Measurements from ENCODE around the gene BTBD18. TPM values are rescaled to one million over a fixed set of nuclear protein-coding genes. Genes with fewer than 3 reads are reported as not detected.
A peak's percentile ranks its signal among the peaks of the same experiment; 100 is the strongest.

Gene BTBD18
- total RNA-seq, 4 donors from 2014 or later = not detected

DNA sequence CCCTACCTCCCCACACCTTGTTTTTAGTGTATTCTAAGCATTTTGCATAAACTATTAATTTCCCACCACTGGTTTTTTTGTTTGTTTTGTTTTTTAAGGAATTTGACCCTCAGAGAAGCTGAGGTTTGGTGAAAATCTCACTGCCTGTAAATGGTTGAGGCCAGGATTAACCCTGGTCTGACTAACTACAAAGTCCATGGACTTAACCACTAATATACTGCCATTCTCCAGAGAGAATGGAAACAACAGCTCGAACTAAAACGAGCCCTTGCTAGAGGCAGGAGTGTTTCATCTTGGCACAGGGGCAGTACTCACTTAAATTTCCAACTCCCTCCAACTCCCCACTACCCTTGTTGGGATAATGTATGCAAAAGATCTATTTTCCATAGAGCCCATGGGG lies 12.9 kb upstream of the BTBD18 start:
- Histone ChIP-seq H3K27ac (peak overlapping the region; percentile 90 to 97 (median 93)), H3K4me1 (peaks cover 47 to 50% of the 10 kb centered on the region in 2 donors), H3K9me3 (no peaks in the 10 kb centered on the region), H3K27me3 (no peaks in the 10 kb centered on the region), H3K36me3 (no peaks in the 10 kb centered on the region), H3K4me3 (peak overlapping the region; percentile 66 to 83 (median 78))
- intact Hi-C loops (cut with DNase I; ENCODE audit: low total_unique reads) = no loop called here
- DNase-seq (no peak), ATAC-seq (no peak)
- in situ Hi-C loops (cut with MboI; ENCODE audit: low sequenced_read_pairs in 4 of 4) = loop anchor here in 1 of 4 donors (25.0 kb wide), 1 partner anchor 427 kb away; the partner anchor contains the start of genes P2RX3 and SSRP1
- no peak for TF ChIP-seq POLR2A (IDR thresholded peaks at IDR 0.05)
- TF ChIP-seq, protein P1, sequence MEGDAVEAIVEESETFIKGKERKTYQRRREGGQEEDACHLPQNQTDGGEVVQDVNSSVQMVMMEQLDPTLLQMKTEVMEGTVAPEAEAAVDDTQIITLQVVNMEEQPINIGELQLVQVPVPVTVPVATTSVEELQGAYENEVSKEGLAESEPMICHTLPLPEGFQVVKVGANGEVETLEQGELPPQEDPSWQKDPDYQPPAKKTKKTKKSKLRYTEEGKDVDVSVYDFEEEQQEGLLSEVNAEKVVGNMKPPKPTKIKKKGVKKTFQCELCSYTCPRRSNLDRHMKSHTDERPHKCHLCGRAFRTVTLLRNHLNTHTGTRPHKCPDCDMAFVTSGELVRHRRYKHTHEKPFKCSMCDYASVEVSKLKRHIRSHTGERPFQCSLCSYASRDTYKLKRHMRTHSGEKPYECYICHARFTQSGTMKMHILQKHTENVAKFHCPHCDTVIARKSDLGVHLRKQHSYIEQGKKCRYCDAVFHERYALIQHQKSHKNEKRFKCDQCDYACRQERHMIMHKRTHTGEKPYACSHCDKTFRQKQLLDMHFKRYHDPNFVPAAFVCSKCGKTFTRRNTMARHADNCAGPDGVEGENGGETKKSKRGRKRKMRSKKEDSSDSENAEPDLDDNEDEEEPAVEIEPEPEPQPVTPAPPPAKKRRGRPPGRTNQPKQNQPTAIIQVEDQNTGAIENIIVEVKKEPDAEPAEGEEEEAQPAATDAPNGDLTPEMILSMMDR (IDR thresholded peaks at IDR 0.05 in 4 of 5, conservative IDR thresholded peaks at IDR 0.05 in 1 of 5) = no peak

DNA sequence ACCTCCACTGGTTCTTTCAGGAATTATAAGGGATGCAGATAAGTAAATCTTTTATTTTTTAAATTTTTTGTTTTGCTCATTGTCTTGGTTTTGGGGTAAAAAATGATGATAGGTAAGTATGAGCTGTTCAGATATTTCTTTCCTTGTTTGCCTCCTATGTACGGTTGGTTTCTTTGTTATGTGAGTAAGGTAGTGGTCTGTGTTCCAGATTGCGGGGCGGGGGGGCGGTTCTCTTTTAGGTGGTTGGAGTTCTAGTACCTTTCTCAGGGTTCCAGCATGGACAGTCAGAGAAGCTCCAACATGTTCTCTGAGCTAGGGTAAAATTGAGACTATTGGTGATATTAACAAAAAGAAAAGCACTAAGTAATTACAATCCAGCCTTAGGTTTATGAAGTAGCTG lies 12.4 kb upstream of the BTBD18 start:
- peaks cover 45 to 46% of the 10 kb centered on the region in 2 donors for H3K4me1 ChIP-seq
- intact Hi-C loops (cut with DNase I; ENCODE audit: low total_unique reads) = no loop called here

DNA sequence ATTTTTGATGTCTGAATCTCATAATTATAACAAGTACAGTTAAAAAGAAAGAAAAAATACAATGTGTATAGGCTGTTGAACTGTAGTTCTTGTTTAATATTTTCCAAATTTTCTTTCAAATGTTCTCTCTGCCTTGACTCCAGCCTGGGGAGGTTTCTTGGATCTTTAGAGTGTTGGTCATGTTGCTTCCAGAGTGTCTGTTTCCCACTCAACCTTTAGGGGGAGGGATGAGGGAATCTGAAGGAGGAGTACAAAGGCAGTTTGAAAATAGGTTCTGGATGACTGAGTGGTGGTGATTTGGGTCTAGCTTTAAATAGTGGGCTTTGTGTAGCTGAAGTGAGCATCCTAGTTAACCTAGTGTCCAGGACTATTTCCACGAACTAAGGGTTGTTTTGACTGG lies 11.9 kb upstream of the BTBD18 start:
- Histone ChIP-seq H3K4me1 (peaks cover 41 to 46% of the 10 kb centered on the region in 2 donors), H3K36me3 (no peaks in the 10 kb centered on the region), H3K27me3 (no peaks in the 10 kb centered on the region), H3K9me3 (no peaks in the 10 kb centered on the region), H3K4me3 (peak overlapping the region; percentile 66 to 83 (median 78)), H3K27ac (peak overlapping the region; percentile 90 to 97 (median 93))
- DNase-seq (no peak), ATAC-seq (no peak)
- TF ChIP-seq POLR2A (IDR thresholded peaks at IDR 0.05) = no peak
- TF ChIP-seq, protein P1 (IDR thresholded peaks at IDR 0.05 in 4 of 5, conservative IDR thresholded peaks at IDR 0.05 in 1 of 5) = peak in 2 of 5 experiments; percentile 35 to 39
- in situ Hi-C loops (cut with MboI; ENCODE audit: low sequenced_read_pairs in 4 of 4) = loop anchor here in 1 of 4 donors (25.0 kb wide), 1 partner anchor 426 kb away; the partner anchor contains the start of genes P2RX3 and SSRP1
- intact Hi-C loops (cut with DNase I; ENCODE audit: low total_unique reads) = loop anchor here (2.0 kb wide), 1 partner anchor 13 kb away; no protein-coding TSS in a partner anchor

More for the DNA sequence above, 12.4 kb upstream of the BTBD18 start:
- Histone ChIP-seq H3K9me3 (no peaks in the 10 kb centered on the region), H3K36me3 (no peaks in the 10 kb centered on the region), H3K4me3 (peak overlapping the region; percentile 66 to 83 (median 78)), H3K27me3 (no peaks in the 10 kb centered on the region), H3K27ac (peak overlapping the region; percentile 90 to 97 (median 93))
- TF ChIP-seq, protein P1 (IDR thresholded peaks at IDR 0.05 in 4 of 5, conservative IDR thresholded peaks at IDR 0.05 in 1 of 5) = no peak
- TF ChIP-seq POLR2A (IDR thresholded peaks at IDR 0.05) = no peak
- DNase-seq (no peak), ATAC-seq (no peak)
- in situ Hi-C loops (cut with MboI; ENCODE audit: low sequenced_read_pairs in 4 of 4) = loop anchor here in 1 of 4 donors (25.0 kb wide), 1 partner anchor 427 kb away; the partner anchor contains the start of genes P2RX3 and SSRP1

DNA sequence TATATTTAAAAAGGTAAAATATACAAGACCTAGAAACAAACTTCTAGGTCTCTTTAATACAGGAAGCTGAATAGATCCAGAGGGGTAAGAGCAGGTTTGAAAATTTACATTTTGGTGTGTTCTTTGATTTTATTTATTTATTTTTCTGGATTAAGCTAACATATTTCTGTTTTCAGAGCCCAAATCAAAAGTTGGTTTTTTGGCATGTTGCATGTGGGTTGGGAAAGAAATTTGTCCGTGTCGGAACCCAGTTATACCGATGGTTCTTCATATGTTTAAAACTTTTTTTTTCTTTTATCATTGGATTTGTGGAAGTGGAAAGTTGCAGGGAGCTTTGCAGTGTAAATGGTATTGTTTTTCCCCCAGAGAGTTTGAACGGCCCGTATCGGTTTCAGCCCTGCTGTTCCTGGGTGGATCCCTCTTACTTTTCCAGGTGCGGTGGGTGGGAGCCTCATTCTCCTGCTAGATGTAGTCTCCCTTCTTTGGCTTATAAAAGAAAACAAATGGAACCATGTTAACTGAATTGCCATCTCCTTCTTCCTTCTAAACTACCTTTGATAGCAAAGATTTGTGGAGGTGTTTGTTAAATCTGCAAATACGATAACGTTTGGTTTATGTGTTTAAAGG lies 10.7 kb upstream of the BTBD18 start:
- H3K27me3 ChIP-seq = no peaks in the 10 kb centered on the region
- TF ChIP-seq, protein P1 (IDR thresholded peaks at IDR 0.05 in 4 of 5, conservative IDR thresholded peaks at IDR 0.05 in 1 of 5) = no peak
- no peak for TF ChIP-seq POLR2A (IDR thresholded peaks at IDR 0.05)
- in situ Hi-C loops (cut with MboI; ENCODE audit: low sequenced_read_pairs in 4 of 4) = loop anchor here in 1 of 4 donors (25.0 kb wide), 1 partner anchor 425 kb away; the partner anchor contains the start of genes P2RX3 and SSRP1
- H3K4me3 ChIP-seq = peak overlapping the region; percentile 66 to 83 (median 78)
- intact Hi-C loops (cut with DNase I; ENCODE audit: low total_unique reads) = loop anchor here (1.0 to 2.0 kb wide), 2 partner anchors 14 to 21 kb away; partner anchors contain the start of gene SELENOH
- peaks cover 39 to 40% of the 10 kb centered on the region in 2 donors for H3K4me1 ChIP-seq
- peak overlapping the region; percentile 90 to 97 (median 93) for H3K27ac ChIP-seq
- DNase-seq (no peak), ATAC-seq (peak in 1 of 2 donors; percentile 27)
- H3K9me3 ChIP-seq = no peaks in the 10 kb centered on the region
- no peaks in the 10 kb centered on the region for H3K36me3 ChIP-seq
